HEK293 (cell line): ENCODE results near the gene MORF4L2.
A peak's percentile ranks its signal among the peaks of the same experiment; 100 is the strongest.

ENCODE experiments used
- EGR2 ChIP-seq: fragments of 450-650 bp; formaldehyde crosslinking; IDR thresholded peaks from 2 replicates; pipeline ENCODE4 v1.5.1; 2016; ENCODE audit warnings: low read depth, missing biosample characterization, missing genetic modification characterization
- GLI4 ChIP-seq: fragments of 450-650 bp; formaldehyde crosslinking; IDR thresholded peaks from 2 replicates; pipeline ENCODE4 v1.5.1; 2016; ENCODE audit warnings: missing biosample characterization, missing genetic modification characterization
- KLF8 ChIP-seq: fragments of 450-650 bp; formaldehyde crosslinking; IDR thresholded peaks from 2 replicates; pipeline ENCODE4 v1.5.1; 2016; ENCODE audit warnings: missing biosample characterization, missing genetic modification characterization
- PBX3 ChIP-seq: sonication (generic); formaldehyde crosslinking; IDR thresholded peaks from 2 replicates; pipeline ENCODE4 v1.8.1; 2022; ENCODE audit warnings: mild to moderate bottlenecking, moderate library complexity, missing genetic modification reagents
- PRDM10 ChIP-seq: fragments of 450-650 bp; formaldehyde crosslinking; IDR thresholded peaks from 2 replicates; pipeline ENCODE4 v1.5.1; 2016; ENCODE audit warnings: missing biosample characterization, missing genetic modification characterization
- REPIN1 ChIP-seq: fragments of 450-650 bp; formaldehyde crosslinking; IDR thresholded peaks from 2 replicates; pipeline ENCODE4 v1.5.1; 2017; ENCODE audit warnings: missing biosample characterization, missing genetic modification characterization, low read depth
- SETDB1 ChIP-seq: IDR thresholded peaks from one replicate; pipeline ENCODE4 v1.6.1; 2017; ENCODE audit warnings: mild to moderate bottlenecking, low read length, moderate library complexity, mixed read lengths; ENCODE audit not compliant: insufficient read length
- ZBTB10 ChIP-seq: fragments of 450-650 bp; formaldehyde crosslinking; IDR thresholded peaks from 2 replicates; pipeline ENCODE4 v1.5.1; 2016; ENCODE audit warnings: missing biosample characterization, missing genetic modification characterization
- ZBTB6 ChIP-seq: fragments of 450-650 bp; formaldehyde crosslinking; IDR thresholded peaks from 2 replicates; pipeline ENCODE4 v1.5.1; 2017; ENCODE audit warnings: missing biosample characterization, missing genetic modification characterization
- ZBTB8A ChIP-seq: fragments of 450-650 bp; formaldehyde crosslinking; IDR thresholded peaks from 2 replicates; pipeline ENCODE4 v1.5.1; 2016; ENCODE audit warnings: missing biosample characterization, missing genetic modification characterization
- ZEB2 ChIP-seq: fragments of 450-650 bp; formaldehyde crosslinking; IDR thresholded peaks from 2 replicates; pipeline ENCODE4 v1.5.1; 2016; ENCODE audit warnings: missing biosample characterization, missing genetic modification characterization
- ZNF148 ChIP-seq: fragments of 450-650 bp; formaldehyde crosslinking; IDR thresholded peaks from 2 replicates; pipeline ENCODE4 v1.5.0; 2017; ENCODE audit warnings: missing biosample characterization, missing genetic modification characterization, borderline replicate concordance
- ZNF155 ChIP-seq: fragments of 450-650 bp; formaldehyde crosslinking; IDR thresholded peaks from 2 replicates; pipeline ENCODE4 v1.5.1; 2016; ENCODE audit warnings: missing biosample characterization, missing genetic modification characterization
- ZNF157 ChIP-seq: fragments of 450-650 bp; formaldehyde crosslinking; IDR thresholded peaks from 2 replicates; pipeline ENCODE4 v1.5.1; 2016; ENCODE audit warnings: missing biosample characterization, missing genetic modification characterization
- ZNF174 ChIP-seq: fragments of 450-650 bp; formaldehyde crosslinking; IDR thresholded peaks from 2 replicates; pipeline ENCODE4 v1.5.0; 2017; ENCODE audit warnings: missing biosample characterization, mild to moderate bottlenecking, missing genetic modification characterization
- ZNF184 ChIP-seq: fragments of 450-650 bp; IDR thresholded peaks from 2 replicates; pipeline ENCODE4 v1.5.1; 2018; ENCODE audit warnings: missing biosample characterization, mild to moderate bottlenecking, missing genetic modification characterization
- ZNF214 ChIP-seq: fragments of 450-650 bp; formaldehyde crosslinking; IDR thresholded peaks from 2 replicates; pipeline ENCODE4 v1.5.1; 2017; ENCODE audit warnings: missing biosample characterization, mild to moderate bottlenecking, missing genetic modification characterization, borderline replicate concordance
- ZNF221 ChIP-seq: fragments of 450-650 bp; formaldehyde crosslinking; IDR thresholded peaks from 2 replicates; pipeline ENCODE4 v1.5.1; 2017; ENCODE audit warnings: missing biosample characterization, missing genetic modification characterization, borderline replicate concordance
- ZNF239 ChIP-seq: fragments of 450-650 bp; formaldehyde crosslinking; IDR thresholded peaks from 2 replicates; pipeline ENCODE4 v1.5.1; 2016; ENCODE audit warnings: missing biosample characterization, missing genetic modification characterization
- ZNF350 ChIP-seq: fragments of 450-650 bp; formaldehyde crosslinking; IDR thresholded peaks from 2 replicates; pipeline ENCODE4 v1.5.0; 2017; ENCODE audit warnings: missing biosample characterization, mild to moderate bottlenecking, missing genetic modification characterization
- ZNF366 ChIP-seq: fragments of 450-650 bp; formaldehyde crosslinking; conservative IDR thresholded peaks from 2 replicates; pipeline ENCODE4 v1.5.1; 2016; ENCODE audit warnings: missing biosample characterization, missing genetic modification characterization
- ZNF530 ChIP-seq: fragments of 450-650 bp; formaldehyde crosslinking; IDR thresholded peaks from 2 replicates; pipeline ENCODE4 v1.5.1; 2016; ENCODE audit warnings: low read depth, missing biosample characterization, missing genetic modification characterization
- ZNF555 ChIP-seq: fragments of 450-650 bp; formaldehyde crosslinking; conservative IDR thresholded peaks from 2 replicates; pipeline ENCODE4 v1.5.1; 2017; ENCODE audit warnings: missing biosample characterization, mild to moderate bottlenecking, missing genetic modification characterization, inconsistent platforms
- ZNF623 ChIP-seq: fragments of 450-650 bp; formaldehyde crosslinking; IDR thresholded peaks from 2 replicates; pipeline ENCODE4 v1.5.1; 2016; ENCODE audit warnings: missing biosample characterization, missing genetic modification characterization
- ZNF629 ChIP-seq: fragments of 450-650 bp; formaldehyde crosslinking; IDR thresholded peaks from 2 replicates; pipeline ENCODE4 v1.5.1; 2017; ENCODE audit warnings: missing biosample characterization, missing genetic modification characterization
- ZNF76 ChIP-seq: fragments of 450-650 bp; formaldehyde crosslinking; IDR thresholded peaks from 2 replicates; pipeline ENCODE4; 2016; ENCODE audit warnings: low read depth, missing biosample characterization, missing genetic modification characterization, borderline replicate concordance
- ZNF843 ChIP-seq: fragments of 450-650 bp; formaldehyde crosslinking; IDR thresholded peaks from 2 replicates; pipeline ENCODE4 v1.5.1; 2016; ENCODE audit warnings: missing biosample characterization, missing genetic modification characterization
- ZSCAN30 ChIP-seq: fragments of 450-650 bp; IDR thresholded peaks from 2 replicates; pipeline ENCODE4 v1.5.1; 2018; ENCODE audit warnings: missing biosample characterization, mild to moderate bottlenecking, missing genetic modification characterization, moderate library complexity
- ZXDB ChIP-seq: fragments of 450-650 bp; formaldehyde crosslinking; IDR thresholded peaks from 2 replicates; pipeline ENCODE4 v1.5.1; 2016; ENCODE audit warnings: missing biosample characterization, missing genetic modification characterization

The MORF4L2 gene

GRCh38 chrX:103629318-103630170 lies 57.0 kb downstream of the MORF4L2 start (continued):
- no peak for TF ChIP-seq ZNF530 (tag by site-specific recombination)
- no peak for TF ChIP-seq REPIN1 (tag by site-specific recombination)
- peak; percentile 83 for TF ChIP-seq ZXDB (tag by site-specific recombination)
- TF ChIP-seq KLF8 (tag by site-specific recombination): peak; percentile 81
- no peak for TF ChIP-seq ZNF350 (tag by site-specific recombination)
- no peak for TF ChIP-seq ZNF623
- no peak for TF ChIP-seq ZSCAN30 (tag by site-specific recombination)
- no peak for TF ChIP-seq ZNF239 (tag by site-specific recombination)
- TF ChIP-seq ZNF214 (tag by site-specific recombination): no peak
- TF ChIP-seq ZBTB10: peak; percentile 77
- TF ChIP-seq ZNF629 (tag by site-specific recombination): peak; percentile 18; the same call in 1 of the 2 replicates
- no peak for TF ChIP-seq GLI4
- TF ChIP-seq ZBTB8A (tag by site-specific recombination): peak; percentile 54; the same call in 1 of the 2 replicates
- TF ChIP-seq ZNF76: peak; percentile 98
- TF ChIP-seq EGR2 (tag by site-specific recombination): peak; percentile 70
- TF ChIP-seq ZEB2 (tag by site-specific recombination): peak; percentile 40; the same call in 1 of the 2 replicates
- no peak for TF ChIP-seq ZNF184
- 0 out of 2 replicates have a peak, but pooled peaks have one; percentile 32 for TF ChIP-seq PBX3 (CRISPR knock-in tag)
- no peak for TF ChIP-seq ZNF157 (tag by site-specific recombination)
- TF ChIP-seq PRDM10: no peak
- no peak for TF ChIP-seq SETDB1
- TF ChIP-seq ZNF221 (tag by site-specific recombination): no peak
- TF ChIP-seq ZNF174: no peak
- no peak for TF ChIP-seq ZNF155 (tag by site-specific recombination)
- TF ChIP-seq ZNF148 (tag by site-specific recombination): no peak
- no peak for TF ChIP-seq ZBTB6 (tag by site-specific recombination)
- TF ChIP-seq ZNF555 (tag by site-specific recombination): no peak
- TF ChIP-seq ZNF843 (tag by site-specific recombination): no peak
- no peak for TF ChIP-seq ZNF366 (tag by site-specific recombination)
